Ectodermal cell (in vitro differentiated cells): Measurements from ENCODE around the gene EGLN3.
"Not testable (repeated sequence)": the region's sequence is repeated elsewhere in the genome, so short reads cannot be mapped to it uniquely, and the experiment has no call there.

Experiments
- H3K27ac ChIP-seq: 2 replicates; pipeline ENCODE4 v1.7.0; 2013; ENCODE audit warnings: mild to moderate bottlenecking, low read depth, low read length; ENCODE audit not compliant: insufficient read depth, poor library complexity, severe bottlenecking
- H3K27me3 ChIP-seq: 2 replicates; pipeline ENCODE4 v1.7.0; 2013; ENCODE audit warnings: mild to moderate bottlenecking, low read length; ENCODE audit not compliant: insufficient read depth, control insufficient read depth, poor library complexity, severe bottlenecking
- H3K36me3 ChIP-seq: one replicate; pipeline ENCODE4 v1.7.0; 2013; ENCODE audit warnings: low read length; ENCODE audit not compliant: control insufficient read depth, insufficient read depth
- H3K4me1 ChIP-seq: one replicate; pipeline ENCODE4 v1.7.0; 2013; ENCODE audit warnings: low read length; ENCODE audit not compliant: control insufficient read depth, insufficient read depth
- H3K4me3 ChIP-seq: 2 replicates; pipeline ENCODE4 v1.7.0; 2013; ENCODE audit warnings: low read depth, low read length, control low read depth; ENCODE audit not compliant: insufficient read depth
- H3K9me3 ChIP-seq: 2 replicates; pipeline ENCODE4 v1.7.0; 2013; ENCODE audit warnings: mild to moderate bottlenecking, low read length, moderate library complexity; ENCODE audit not compliant: control insufficient read depth
- WGBS, 2 experiments: methylation state at CpG; one replicate each; pipeline ENCODE4 v1.1.7; 2013; ENCODE audit warnings: missing lambda C conversion rate in 2 of 2; 5-methylcytosine and 5-hydroxymethylcytosine counted together

Gene EGLN3

DNA sequence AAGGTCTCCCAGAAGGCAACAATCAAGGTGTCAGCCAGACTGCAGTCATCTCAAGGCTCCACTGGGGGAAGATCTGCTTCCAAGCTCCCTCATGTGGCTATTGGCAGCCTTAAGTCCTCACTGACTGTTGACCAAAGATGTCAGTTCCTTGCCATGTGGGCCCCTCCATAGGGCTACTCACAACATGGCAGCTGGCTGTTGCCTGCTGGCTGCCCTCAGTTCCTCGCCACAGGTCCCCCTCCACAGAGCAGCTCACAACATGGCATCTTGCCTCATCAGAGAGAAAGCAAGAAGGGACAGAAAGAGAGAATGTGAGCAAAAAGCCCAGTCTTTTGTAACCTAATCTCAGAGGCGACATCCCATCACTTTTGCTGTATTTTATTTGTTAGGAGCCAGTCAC is 34.4 kb upstream of the EGLN3 start:
- H3K27ac ChIP-seq: no peak overlapping the region
- WGBS, 2 experiments: 88 to 89% methylated on average over 2 of the region's 2 CpGs
- no peaks in the 10 kb centered on the region for H3K36me3 ChIP-seq
- no peaks in the 10 kb centered on the region for H3K4me1 ChIP-seq
- H3K27me3 ChIP-seq: no peaks in the 10 kb centered on the region
- peaks cover 3% of the 10 kb centered on the region for H3K9me3 ChIP-seq
- no peak overlapping the region for H3K4me3 ChIP-seq

DNA sequence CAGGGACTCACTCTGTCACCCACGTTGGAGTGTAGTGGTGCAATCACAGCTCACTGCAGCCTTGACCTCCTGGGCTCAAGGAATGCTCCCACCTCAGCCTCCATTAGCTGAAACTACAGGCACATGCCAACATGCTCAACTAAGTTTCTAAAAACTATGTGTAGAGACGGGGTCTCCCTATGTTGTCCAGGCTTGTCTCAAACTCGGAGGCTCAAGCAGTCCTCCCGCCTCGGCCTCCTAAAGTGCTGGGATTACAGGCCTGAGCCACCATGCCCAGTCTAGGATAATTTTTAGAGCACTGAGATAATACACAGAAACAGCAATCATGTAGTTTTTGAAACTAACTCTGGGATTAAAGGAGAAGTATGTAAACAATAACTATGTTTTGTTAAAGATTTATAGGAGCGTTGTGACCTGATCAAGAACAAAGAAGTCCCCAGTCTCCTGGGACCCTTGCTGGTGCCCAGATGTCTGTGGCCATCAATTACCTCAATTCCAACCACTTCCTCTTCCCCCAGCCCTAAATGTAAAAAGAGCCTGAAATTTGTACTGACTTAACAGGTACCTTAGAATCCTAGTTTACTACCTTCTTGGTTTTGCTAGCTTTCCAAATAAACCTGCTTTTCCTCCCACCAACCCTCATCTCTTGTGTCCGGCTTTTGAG is 28.9 kb upstream of the EGLN3 start:
- 65 to 67% methylated on average over 7 of the region's 7 CpGs for WGBS, 2 experiments
- H3K9me3 ChIP-seq: no peaks in the 10 kb centered on the region
- no peak overlapping the region for H3K27ac ChIP-seq
- no peak overlapping the region for H3K4me3 ChIP-seq
- no peaks in the 10 kb centered on the region for H3K36me3 ChIP-seq
- H3K27me3 ChIP-seq: no peaks in the 10 kb centered on the region
- H3K4me1 ChIP-seq: no peaks in the 10 kb centered on the region

DNA sequence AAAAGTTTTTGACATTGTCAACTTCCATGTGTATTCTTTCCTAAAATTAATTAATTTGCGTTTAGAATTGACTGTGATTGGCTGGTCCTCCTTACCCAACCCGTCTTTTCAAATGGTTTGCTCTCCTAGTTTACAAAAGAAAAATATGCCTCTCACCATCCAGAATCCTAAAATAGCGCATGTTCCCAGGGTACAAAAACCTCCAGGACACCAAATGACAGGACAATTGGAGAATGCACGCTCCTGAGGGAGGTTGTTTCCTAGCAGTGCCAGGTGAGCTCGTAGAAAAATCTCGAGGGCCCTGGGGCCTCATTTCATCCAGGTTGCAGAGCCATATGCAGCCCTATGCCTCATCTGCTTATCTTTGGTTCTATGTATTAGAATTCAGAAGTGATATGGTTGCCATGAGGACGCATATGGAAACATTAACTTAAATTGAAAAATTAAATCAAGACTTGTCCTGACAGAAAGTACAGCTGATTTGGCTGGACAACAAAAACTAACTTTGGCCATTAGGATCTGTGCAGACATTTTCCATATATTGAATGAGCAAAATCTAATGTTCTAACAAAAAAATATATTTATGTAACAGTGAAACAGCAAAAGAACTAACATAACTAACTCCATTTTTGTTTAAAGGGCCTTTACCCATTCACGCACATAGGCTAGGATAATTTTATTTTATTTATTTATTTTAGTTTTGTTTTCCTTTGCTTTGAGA is 28.2 kb upstream of the EGLN3 start:
- H3K27me3 ChIP-seq: no peaks in the 10 kb centered on the region
- H3K36me3 ChIP-seq: no peaks in the 10 kb centered on the region
- H3K27ac ChIP-seq: no peak overlapping the region
- WGBS, 2 experiments: 90 to 96% methylated on average over 7 to 8 of the region's 8 CpGs
- no peaks in the 10 kb centered on the region for H3K4me1 ChIP-seq
- H3K4me3 ChIP-seq: no peak overlapping the region
- no peaks in the 10 kb centered on the region for H3K9me3 ChIP-seq

DNA sequence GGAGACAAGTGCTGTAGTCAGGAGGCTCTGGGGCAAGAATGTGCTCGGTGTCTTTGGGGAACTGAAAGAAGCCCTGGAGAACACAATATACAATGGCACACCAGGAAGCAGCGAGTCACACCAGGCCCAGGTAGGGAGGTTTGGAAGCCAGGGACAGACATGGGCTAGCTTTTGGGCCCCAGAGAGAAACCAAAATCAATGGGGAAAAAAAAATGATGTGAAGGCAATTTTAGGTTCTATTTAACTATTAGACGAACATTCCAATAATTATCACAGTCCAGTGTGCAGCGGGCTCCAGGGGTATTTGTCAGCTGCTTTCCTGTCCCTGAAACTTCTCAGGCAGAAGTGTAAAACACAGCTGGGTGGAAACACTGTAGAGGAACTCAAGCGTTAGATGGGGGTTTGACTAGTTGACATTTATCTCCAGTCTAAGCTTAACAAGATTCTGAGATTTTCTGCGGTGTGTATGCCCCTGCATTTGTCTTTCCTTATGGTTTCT is 21.8 kb upstream of the EGLN3 start:
- H3K27ac ChIP-seq: no peak overlapping the region
- H3K4me3 ChIP-seq: no peak overlapping the region
- H3K4me1 ChIP-seq: peaks cover 6% of the 10 kb centered on the region
- no peaks in the 10 kb centered on the region for H3K27me3 ChIP-seq
- H3K36me3 ChIP-seq: no peaks in the 10 kb centered on the region
- H3K9me3 ChIP-seq: no peaks in the 10 kb centered on the region
- 73 to 78% methylated on average over 6 of the region's 6 CpGs for WGBS, 2 experiments

DNA sequence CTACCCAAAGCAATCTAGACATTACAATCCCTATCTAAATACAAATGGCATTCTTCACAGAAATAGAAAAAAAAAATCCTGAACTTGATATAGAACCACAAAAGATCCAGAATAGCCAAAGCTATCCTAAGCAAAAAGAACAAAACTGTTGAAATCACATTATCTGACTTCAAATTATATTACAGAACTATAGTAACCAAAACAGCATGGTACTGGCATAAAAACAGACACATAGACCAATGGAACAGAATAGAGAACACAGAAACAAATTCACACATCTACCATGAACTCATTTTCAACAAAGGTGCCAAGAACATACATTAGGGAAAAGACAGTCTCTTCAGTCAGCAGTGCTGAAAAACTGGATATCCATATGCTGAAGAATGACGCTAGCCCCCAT is 19.0 kb upstream of the EGLN3 start:
- 100% methylated on average over 1 of the region's 1 CpG; no CpG with 5 or more reads in 1 of the 2 experiments for WGBS, 2 experiments
- not testable (repeated sequence) for H3K4me3 ChIP-seq, H3K9me3 ChIP-seq, H3K27ac ChIP-seq, H3K36me3 ChIP-seq, H3K27me3 ChIP-seq
- peaks cover 11% of the 10 kb centered on the region for H3K4me1 ChIP-seq

DNA sequence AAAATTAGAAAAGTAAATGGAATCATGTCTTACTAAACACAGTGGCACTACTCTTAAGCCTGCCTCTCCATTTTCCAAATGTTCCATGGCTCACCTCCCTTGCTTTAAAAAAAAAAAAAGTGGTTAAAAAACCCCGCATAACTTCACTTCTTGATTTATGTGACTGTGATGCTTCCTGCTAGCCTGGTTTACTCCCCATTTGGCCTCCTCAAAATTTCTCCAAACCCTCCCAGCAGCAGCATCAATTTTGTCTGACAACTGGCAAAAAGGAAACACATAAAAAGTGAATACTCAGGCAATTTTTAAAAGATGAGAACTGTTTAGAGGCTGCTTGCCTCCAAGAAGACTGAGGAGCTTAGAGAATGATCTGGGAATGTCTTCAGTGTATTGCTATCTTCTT is 17.8 kb upstream of the EGLN3 start:
- WGBS, 2 experiments: 94 to 100% methylated on average over 1 of the region's 1 CpG
- Histone ChIP-seq H3K27me3 (no peaks in the 10 kb centered on the region), H3K4me1 (peaks cover 20% of the 10 kb centered on the region)

DNA sequence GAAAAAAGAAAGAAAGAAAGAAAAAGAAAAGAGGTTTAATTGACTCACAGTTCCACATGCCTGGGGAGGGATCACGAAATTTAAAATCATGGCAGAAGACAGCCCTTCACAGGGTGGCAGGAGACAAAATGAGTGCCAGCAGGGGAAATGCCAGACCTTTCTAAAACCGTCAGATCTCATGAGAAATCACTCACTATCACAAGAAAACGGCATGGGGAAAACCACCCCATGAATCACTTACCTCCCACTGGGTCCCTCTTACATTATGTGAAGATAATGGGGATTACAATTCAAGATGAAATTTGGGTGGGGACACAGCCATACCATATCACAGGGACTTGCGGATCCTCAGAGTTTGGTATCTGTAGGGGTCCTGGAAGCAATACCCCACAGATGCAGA is 16.3 kb upstream of the EGLN3 start:
- H3K4me3 ChIP-seq: no peak overlapping the region
- peaks cover 15% of the 10 kb centered on the region for H3K4me1 ChIP-seq
- H3K27ac ChIP-seq: no peak overlapping the region
- WGBS, 2 experiments: 53 to 57% methylated on average over 2 to 3 of the region's 4 CpGs
- no peaks in the 10 kb centered on the region for H3K27me3 ChIP-seq
- H3K36me3 ChIP-seq: no peaks in the 10 kb centered on the region
- H3K9me3 ChIP-seq: no peaks in the 10 kb centered on the region

More for the DNA sequence above, 17.8 kb upstream of the EGLN3 start:
- Histone ChIP-seq H3K4me3 (no peak overlapping the region), H3K36me3 (no peaks in the 10 kb centered on the region), H3K27ac (no peak overlapping the region), H3K9me3 (no peaks in the 10 kb centered on the region)

DNA sequence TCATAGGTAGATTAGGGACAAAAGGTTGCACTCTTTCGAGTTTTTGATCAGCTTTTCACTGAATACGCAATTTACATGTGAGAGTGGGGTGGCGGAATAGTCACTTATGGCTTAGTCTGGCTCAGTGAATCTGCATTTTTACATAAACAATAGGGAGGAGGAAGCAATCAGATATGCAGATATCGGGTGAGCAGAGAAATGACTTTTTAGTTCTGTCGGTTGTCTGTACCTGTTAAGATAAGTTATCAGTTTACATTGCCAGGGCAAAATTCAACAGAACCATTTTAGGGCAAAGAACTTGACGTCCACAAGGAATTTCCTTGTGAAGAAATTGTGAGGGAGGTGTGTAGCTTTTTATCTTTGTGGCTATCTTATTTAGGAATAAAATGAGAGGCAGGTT is 15.4 kb upstream of the EGLN3 start:
- H3K4me3 ChIP-seq: no peak overlapping the region
- H3K27me3 ChIP-seq: no peaks in the 10 kb centered on the region
- H3K9me3 ChIP-seq: no peaks in the 10 kb centered on the region
- H3K36me3 ChIP-seq: no peaks in the 10 kb centered on the region
- 78 to 80% methylated on average over 6 of the region's 6 CpGs for WGBS, 2 experiments
- H3K4me1 ChIP-seq: peaks cover 14% of the 10 kb centered on the region
- H3K27ac ChIP-seq: no peak overlapping the region

DNA sequence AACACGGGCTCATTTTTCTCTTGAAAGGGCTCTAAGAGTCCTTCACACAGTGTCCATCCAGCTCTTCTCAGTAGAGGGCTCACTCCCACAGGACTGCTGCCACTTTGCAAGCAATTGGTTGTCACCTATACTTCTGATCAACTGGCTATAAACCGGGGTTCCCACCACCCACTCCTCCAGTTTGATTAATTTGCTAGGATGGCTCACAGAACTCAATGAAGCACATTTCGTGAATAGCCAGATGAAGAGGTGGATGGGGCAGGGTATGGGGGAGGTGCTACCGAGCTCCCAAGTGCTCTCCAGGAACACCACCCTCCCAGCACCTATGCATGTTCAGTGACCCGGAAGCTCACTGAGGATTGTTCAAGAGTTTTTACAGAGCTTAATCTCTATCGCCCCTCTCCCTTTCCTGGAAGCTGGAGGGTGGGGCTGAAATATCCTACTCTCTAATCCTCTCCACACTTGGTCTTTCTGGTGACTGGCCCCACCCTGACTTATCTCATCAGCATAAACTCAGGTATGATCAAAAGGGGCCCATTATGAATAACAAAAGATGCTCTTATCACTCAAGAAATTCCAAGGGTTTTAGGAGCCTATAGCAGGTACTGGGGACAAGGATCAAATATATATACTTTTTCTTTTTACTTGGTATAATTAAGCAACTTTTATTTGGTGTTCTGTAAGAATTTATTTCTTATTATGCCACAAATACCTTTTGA is 13.9 kb upstream of the EGLN3 start:
- H3K9me3 ChIP-seq: no peaks in the 10 kb centered on the region
- no peak overlapping the region for H3K4me3 ChIP-seq
- no peak overlapping the region for H3K27ac ChIP-seq
- peaks cover 16% of the 10 kb centered on the region for H3K4me1 ChIP-seq
- H3K27me3 ChIP-seq: no peaks in the 10 kb centered on the region
- no peaks in the 10 kb centered on the region for H3K36me3 ChIP-seq
- WGBS, 2 experiments: 79 to 89% methylated on average over 6 of the region's 6 CpGs

DNA sequence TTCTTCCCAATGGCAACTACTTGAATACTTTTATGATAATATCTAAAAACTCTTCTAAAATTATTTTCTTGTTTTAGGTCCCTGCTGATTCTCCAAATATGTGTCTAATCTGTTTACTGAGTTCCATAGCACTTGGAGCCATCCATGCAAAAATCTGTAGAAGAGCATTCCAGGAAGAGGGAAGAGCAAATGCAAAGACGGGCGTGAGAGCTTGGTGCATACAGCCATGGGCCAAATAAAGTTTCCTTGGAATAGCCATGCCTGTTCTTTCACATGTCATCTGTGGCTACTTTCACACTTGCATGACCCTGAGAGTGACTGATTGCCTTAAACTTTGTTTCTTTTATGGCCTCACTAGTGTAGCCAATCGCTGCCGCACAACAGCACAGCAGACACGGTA is 13.0 kb upstream of the EGLN3 start:
- H3K27me3 ChIP-seq: no peaks in the 10 kb centered on the region
- WGBS, 2 experiments: 95 to 96% methylated on average over 5 of the region's 5 CpGs
- H3K4me3 ChIP-seq: no peak overlapping the region
- H3K4me1 ChIP-seq: peaks cover 18% of the 10 kb centered on the region
- no peaks in the 10 kb centered on the region for H3K9me3 ChIP-seq
- no peaks in the 10 kb centered on the region for H3K36me3 ChIP-seq
- H3K27ac ChIP-seq: no peak overlapping the region
